ENCODE data around the gene EFNA3.

DNA sequence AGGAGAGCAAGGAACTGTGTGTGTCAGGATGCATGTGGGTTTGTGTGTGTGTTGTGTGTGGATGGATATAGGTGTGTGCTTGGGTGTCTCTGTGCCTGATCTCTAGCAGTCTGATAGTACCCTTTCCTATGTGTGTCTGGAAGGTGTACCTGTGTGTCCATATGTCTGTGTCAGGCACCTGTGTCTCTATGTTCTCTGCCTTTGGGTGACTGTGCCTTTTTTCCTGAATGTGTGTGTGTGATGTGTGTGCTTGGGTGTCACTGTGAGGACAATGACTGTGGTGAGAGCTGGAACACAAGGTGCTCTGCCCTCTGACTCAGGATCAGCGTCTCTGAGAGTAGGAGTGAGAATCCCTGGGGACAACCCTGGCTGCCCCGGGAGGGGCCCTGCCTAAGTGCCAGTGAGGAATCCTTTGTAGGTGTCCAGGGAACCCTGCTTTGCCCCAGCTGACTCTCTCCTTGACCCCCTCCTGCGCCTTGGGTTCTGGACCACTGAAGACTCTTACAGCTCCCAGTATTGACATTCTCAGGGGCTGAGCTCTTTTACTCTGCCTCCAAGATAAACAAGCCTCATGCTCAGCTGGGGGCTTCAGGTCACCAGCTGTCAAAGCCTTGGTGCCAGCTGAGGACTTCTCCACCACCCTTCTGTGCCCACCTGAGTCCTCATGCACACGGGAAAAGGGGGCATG is 735 bp upstream of the EFNA3 start:
- no peak for TF ChIP-seq EZH2 (IDR thresholded peaks at IDR 0.05; ENCODE audit: insufficient read depth, low read length)
- TF ChIP-seq, protein P1, sequence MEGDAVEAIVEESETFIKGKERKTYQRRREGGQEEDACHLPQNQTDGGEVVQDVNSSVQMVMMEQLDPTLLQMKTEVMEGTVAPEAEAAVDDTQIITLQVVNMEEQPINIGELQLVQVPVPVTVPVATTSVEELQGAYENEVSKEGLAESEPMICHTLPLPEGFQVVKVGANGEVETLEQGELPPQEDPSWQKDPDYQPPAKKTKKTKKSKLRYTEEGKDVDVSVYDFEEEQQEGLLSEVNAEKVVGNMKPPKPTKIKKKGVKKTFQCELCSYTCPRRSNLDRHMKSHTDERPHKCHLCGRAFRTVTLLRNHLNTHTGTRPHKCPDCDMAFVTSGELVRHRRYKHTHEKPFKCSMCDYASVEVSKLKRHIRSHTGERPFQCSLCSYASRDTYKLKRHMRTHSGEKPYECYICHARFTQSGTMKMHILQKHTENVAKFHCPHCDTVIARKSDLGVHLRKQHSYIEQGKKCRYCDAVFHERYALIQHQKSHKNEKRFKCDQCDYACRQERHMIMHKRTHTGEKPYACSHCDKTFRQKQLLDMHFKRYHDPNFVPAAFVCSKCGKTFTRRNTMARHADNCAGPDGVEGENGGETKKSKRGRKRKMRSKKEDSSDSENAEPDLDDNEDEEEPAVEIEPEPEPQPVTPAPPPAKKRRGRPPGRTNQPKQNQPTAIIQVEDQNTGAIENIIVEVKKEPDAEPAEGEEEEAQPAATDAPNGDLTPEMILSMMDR (IDR thresholded peaks at IDR 0.05; ENCODE audit: insufficient read depth, low read depth, low read length), result no peak
